ENCODE measurements around the gene IMMP2L. TPM values are rescaled to one million over a fixed set of nuclear protein-coding genes. Genes with fewer than 3 reads are reported as not detected.

IMMP2L gene
- total and polyA plus RNA-seq, 2 of the 8 experiments (the other 6 are each of a cell fraction or from before 2014, with no cell fraction given) = 2.3 to 10.1 TPM

DNA sequence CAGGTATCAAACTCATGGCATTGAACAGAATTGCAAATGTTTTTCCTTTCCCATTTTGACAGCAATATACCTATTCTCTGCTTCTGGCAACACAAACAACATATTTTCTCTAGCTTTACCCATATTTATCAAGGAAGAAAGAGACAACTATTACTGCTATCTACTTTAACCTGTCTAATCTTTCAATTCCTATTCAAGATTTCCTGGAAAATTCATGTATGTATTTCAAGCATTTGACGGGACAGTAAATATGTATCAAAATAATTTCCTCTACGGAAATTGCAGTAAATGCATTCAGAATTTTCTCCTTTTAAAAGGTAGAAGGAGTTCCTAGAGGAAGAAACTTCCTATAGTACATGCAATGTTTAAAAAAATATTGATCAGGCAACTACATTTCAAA lies 650.7 kb downstream of the IMMP2L start:
- H3K23ac ChIP-seq (ENCODE audit: insufficient read length) = no peak overlapping the region
- H3K4me3 ChIP-seq (ENCODE audit: extremely low read depth in 1 of 4, insufficient read depth in 2 of 4, low read depth in 3 of 4, low read length in 4 of 4) = no peak overlapping the region
- H4K5ac ChIP-seq (ENCODE audit: insufficient read length, low read depth, low read length) = no peak overlapping the region
- no peaks in the 10 kb centered on the region for H3K9me3 ChIP-seq (ENCODE audit: insufficient read depth in 2 of 2, low read depth in 1 of 2, low read length in 1 of 2)
- POLR2A ChIA-PET (ENCODE audit: partially characterized antibody) = no interaction called here
- H4K91ac ChIP-seq (replicated peaks; ENCODE audit: insufficient read length, low read length) = no peak overlapping the region
- no peaks in the 10 kb centered on the region for H3K79me2 ChIP-seq (ENCODE audit: control insufficient read depth in 1 of 2, insufficient read depth in 2 of 2, low read length in 2 of 2)
- H2AK5ac ChIP-seq (ENCODE audit: low read depth, low read length) = no peak overlapping the region
- no peaks in the 10 kb centered on the region for H3K27me3 ChIP-seq (replicated peaks in 1 of 4; ENCODE audit: control insufficient read depth in 3 of 4, extremely low read depth in 1 of 4, insufficient read depth in 3 of 4, low read length in 3 of 4)
- WGBS, 2 experiments (ENCODE audit: extremely low coverage in 1 of 2, insufficient coverage in 1 of 2, insufficient read length in 1 of 2, insufficient replicate concordance in 2 of 2, low coverage in 1 of 2, low lambda C conversion rate in 2 of 2, missing lambda C conversion rate in 1 of 2) = 89% methylated on average over 2 of the region's 2 CpGs; no CpG with 5 or more reads in 1 of the 2 experiments
- no peak overlapping the region for H2BK5ac ChIP-seq (ENCODE audit: low read depth, low read length)
- H2AFZ ChIP-seq (ENCODE audit: low read length) = no peak overlapping the region
- H3K4ac ChIP-seq (replicated peaks; ENCODE audit: insufficient read length, low read depth, low read length) = no peak overlapping the region
- H3K56ac ChIP-seq (replicated peaks; ENCODE audit: insufficient read length, low read depth, low read length) = no peak overlapping the region
- no peak overlapping the region for H3K14ac ChIP-seq (ENCODE audit: insufficient read length)
- FAIRE-seq (no peak), DNase-seq (ENCODE audit: low read depth in 1 of 2, low spot score in 2 of 2) (no peak)
- H3K36me3 ChIP-seq (ENCODE audit: control insufficient read depth in 2 of 4, insufficient read depth in 4 of 4, low read length in 3 of 4) = no peaks in the 10 kb centered on the region
- H3K9ac ChIP-seq (replicated peaks in 1 of 4; ENCODE audit: extremely low read depth in 1 of 4, low read depth in 3 of 4, low read length in 3 of 4) = no peak overlapping the region
- H4K20me1 ChIP-seq (replicated peaks in 1 of 2; ENCODE audit: control insufficient read depth in 1 of 2, insufficient read depth in 2 of 2, low read length in 2 of 2) = no peaks in the 10 kb centered on the region
- H4K8ac ChIP-seq (ENCODE audit: extremely low read depth, insufficient read depth, low read length) = no peak overlapping the region
- H3K18ac ChIP-seq (ENCODE audit: extremely low read depth, low read length) = no peak overlapping the region
- H3K27ac ChIP-seq (ENCODE audit: low read depth, low read length) = no peak overlapping the region
- H2BK20ac ChIP-seq (ENCODE audit: low read length) = no peak overlapping the region
- no peaks in the 10 kb centered on the region for H3K4me1 ChIP-seq (replicated peaks in 1 of 4; ENCODE audit: control insufficient read depth in 3 of 4, insufficient read depth in 4 of 4, low read length in 3 of 4)
- H2BK120ac ChIP-seq (replicated peaks; ENCODE audit: low read depth, low read length) = no peak overlapping the region
- no peaks in the 10 kb centered on the region for H3K79me1 ChIP-seq (ENCODE audit: low read depth, low read length)
- H2BK12ac ChIP-seq (ENCODE audit: low read depth, low read length) = no peak overlapping the region
- CTCF ChIA-PET (ENCODE audit: partially characterized antibody) = no interaction called here
- H3K23me2 ChIP-seq (ENCODE audit: low read depth, low read length) = no peaks in the 10 kb centered on the region
- H2BK15ac ChIP-seq (ENCODE audit: low read length) = no peak overlapping the region
- no peak overlapping the region for H3K4me2 ChIP-seq (ENCODE audit: insufficient read depth in 1 of 2, low read depth in 2 of 2, low read length in 2 of 2)
- no peak for TF ChIP-seq CREB1 (IDR thresholded peaks at IDR 0.05)
- no peak for TF ChIP-seq CTBP2 (IDR thresholded peaks at IDR 0.05; ENCODE audit: borderline replicate concordance, insufficient read depth, insufficient read length, low read length)
- TF ChIP-seq, protein P1, sequence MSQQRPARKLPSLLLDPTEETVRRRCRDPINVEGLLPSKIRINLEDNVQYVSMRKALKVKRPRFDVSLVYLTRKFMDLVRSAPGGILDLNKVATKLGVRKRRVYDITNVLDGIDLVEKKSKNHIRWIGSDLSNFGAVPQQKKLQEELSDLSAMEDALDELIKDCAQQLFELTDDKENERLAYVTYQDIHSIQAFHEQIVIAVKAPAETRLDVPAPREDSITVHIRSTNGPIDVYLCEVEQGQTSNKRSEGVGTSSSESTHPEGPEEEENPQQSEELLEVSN (IDR thresholded peaks at IDR 0.05) = no peak
- TF ChIP-seq KDM1A (IDR thresholded peaks at IDR 0.05; ENCODE audit: borderline replicate concordance, low read length) = no peak

Measured in H1 (cell line).